Left ventricle myocardium inferior (tissue), 1 donor: ENCODE data around the gene CRNN. TPM values are rescaled to one million over a fixed set of nuclear protein-coding genes. Genes with fewer than 3 reads are reported as not detected.

ENCODE experiments used
- DNase-seq: peaks from one replicate; pipeline ENCODE4 v3.0.0-alpha.2; 2020
- H3K27ac ChIP-seq: fragments of 200-600 bp; replicated peaks from 2 replicates; pipeline ENCODE4 v1.8.0; 2021
- H3K27me3 ChIP-seq: fragments of 200-600 bp; 2 replicates; pipeline ENCODE4 v1.8.0; 2021; ENCODE audit warnings: low read depth
- H3K36me3 ChIP-seq: fragments of 200-600 bp; 2 replicates; pipeline ENCODE4 v1.8.0; 2021
- H3K4me1 ChIP-seq: fragments of 200-600 bp; 2 replicates; pipeline ENCODE4 v1.8.0; 2021
- H3K4me3 ChIP-seq: fragments of 200-600 bp; 2 replicates; pipeline ENCODE4 v1.8.0; 2021; ENCODE audit warnings: mild to moderate bottlenecking, moderate library complexity
- H3K9me3 ChIP-seq: fragments of 200-600 bp; replicated peaks from 2 replicates; pipeline ENCODE4 v1.8.0; 2021
- intact Hi-C: fragments of 100-400 bp; cut with micrococcal nuclease; formaldehyde crosslinking; loops from one replicate; pipeline ENCODE4 v1.11.0; 2022
- total RNA-seq: library from RNA; stranded (reverse); fragmentation: NEBNext Ultra II Directional; extraction: Animal tissue kit (Norgen Biotek cat#: 25700); gene quantifications from one replicate; pipeline ENCODE4 v1.2.1, GENCODE V29; 2021
- TF ChIP-seq, protein P1 (sequence below): fragments of 200-600 bp; IDR thresholded peaks from 2 replicates; pipeline ENCODE4 v1.8.0; 2021; ENCODE audit warnings: antibody characterized with exemption, mild to moderate bottlenecking, borderline replicate concordance
- donor health status: DM: no; HTN: yes; CAD: no; lungs with severe emphysema.

Gene CRNN
- total RNA-seq, 1 donor from 2014 or later, result not detected

DNA sequence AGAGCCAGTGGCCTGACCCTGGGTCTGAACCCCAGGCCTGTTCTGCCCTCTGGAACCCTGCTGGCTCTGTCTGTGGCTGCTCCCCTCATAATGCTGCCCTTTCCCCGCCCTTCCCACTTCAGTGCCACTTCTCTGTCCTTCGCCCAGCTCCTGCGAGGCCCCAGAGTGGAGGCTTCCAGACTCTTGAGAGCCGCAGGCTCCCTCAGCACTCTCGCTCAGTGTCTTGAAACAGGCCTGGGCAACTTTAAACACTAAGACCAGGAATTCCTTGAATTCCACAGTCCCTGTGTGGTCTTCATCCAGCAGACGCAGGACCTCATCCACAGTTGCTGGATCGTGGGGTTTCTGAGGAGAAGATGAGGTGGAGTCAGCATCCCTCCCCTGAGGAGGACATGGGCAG, 3.5 kb downstream of the CRNN start:
- TF ChIP-seq, protein P1, sequence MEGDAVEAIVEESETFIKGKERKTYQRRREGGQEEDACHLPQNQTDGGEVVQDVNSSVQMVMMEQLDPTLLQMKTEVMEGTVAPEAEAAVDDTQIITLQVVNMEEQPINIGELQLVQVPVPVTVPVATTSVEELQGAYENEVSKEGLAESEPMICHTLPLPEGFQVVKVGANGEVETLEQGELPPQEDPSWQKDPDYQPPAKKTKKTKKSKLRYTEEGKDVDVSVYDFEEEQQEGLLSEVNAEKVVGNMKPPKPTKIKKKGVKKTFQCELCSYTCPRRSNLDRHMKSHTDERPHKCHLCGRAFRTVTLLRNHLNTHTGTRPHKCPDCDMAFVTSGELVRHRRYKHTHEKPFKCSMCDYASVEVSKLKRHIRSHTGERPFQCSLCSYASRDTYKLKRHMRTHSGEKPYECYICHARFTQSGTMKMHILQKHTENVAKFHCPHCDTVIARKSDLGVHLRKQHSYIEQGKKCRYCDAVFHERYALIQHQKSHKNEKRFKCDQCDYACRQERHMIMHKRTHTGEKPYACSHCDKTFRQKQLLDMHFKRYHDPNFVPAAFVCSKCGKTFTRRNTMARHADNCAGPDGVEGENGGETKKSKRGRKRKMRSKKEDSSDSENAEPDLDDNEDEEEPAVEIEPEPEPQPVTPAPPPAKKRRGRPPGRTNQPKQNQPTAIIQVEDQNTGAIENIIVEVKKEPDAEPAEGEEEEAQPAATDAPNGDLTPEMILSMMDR, result no peak
- DNase-seq, result no peak

DNA sequence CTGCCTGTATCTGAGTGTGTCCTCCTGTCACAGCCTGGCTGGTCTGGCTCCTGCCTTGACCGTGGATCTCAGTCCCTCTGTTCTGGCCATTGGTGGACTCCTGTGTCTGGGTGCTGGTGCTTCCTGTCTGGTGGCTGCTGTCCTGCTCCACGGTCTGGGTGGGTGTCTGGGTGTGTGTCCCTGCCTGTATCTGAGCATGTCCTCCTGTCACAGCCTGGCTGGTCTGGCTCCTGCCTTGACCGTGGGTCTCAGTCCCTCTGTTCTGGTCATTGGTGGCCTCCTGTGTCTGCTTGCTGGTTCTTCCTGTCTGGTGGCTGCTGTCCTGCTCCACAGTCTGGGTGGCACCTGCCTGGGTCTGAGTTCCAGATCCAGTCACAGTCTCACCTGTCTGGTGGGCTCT, 4.0 kb downstream of the CRNN start:
- no peaks in the 10 kb centered on the region for H3K9me3 ChIP-seq
- intact Hi-C loops, result no loop called here

More for the DNA sequence above, 3.5 kb downstream of the CRNN start:
- H3K27me3 ChIP-seq, result peaks cover 40% of the 10 kb centered on the region
- no peaks in the 10 kb centered on the region for H3K4me1 ChIP-seq
- intact Hi-C loops, result no loop called here
- no peaks in the 10 kb centered on the region for H3K36me3 ChIP-seq
- H3K4me3 ChIP-seq, result no peak overlapping the region
- no peaks in the 10 kb centered on the region for H3K9me3 ChIP-seq
- H3K27ac ChIP-seq, result no peak overlapping the region

DNA sequence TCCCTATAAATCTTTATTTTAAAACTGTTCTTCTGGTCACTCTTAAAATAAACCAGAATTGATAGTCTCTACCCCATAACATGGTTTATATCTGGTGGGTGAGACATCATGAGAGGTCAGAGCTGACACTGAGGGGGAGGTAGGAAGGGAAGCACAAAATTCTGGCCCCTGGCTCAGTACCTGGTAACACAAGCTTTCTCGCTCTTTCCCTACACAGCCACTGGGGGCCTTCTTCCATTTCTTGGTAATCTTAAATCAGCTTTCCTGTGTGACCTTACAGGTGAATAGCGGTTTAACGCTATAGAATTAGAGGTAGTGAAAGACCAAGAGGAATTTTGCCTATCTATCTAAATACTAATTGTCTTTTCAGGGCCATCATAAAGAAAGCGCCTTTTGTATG, 5.4 kb downstream of the CRNN start:
- H3K4me3 ChIP-seq, result no peak overlapping the region
- H3K9me3 ChIP-seq, result no peaks in the 10 kb centered on the region
- intact Hi-C loops, result no loop called here
- H3K4me1 ChIP-seq, result no peaks in the 10 kb centered on the region
- H3K27me3 ChIP-seq, result peaks cover 35% of the 10 kb centered on the region
- no peaks in the 10 kb centered on the region for H3K36me3 ChIP-seq
- TF ChIP-seq, protein P1, result no peak
- H3K27ac ChIP-seq, result no peak overlapping the region
- no peak for DNase-seq

More for the DNA sequence above, 4.0 kb downstream of the CRNN start:
- DNase-seq, result no peak
- Histone ChIP-seq H3K4me3 (no peak overlapping the region), H3K36me3 (no peaks in the 10 kb centered on the region), H3K4me1 (no peaks in the 10 kb centered on the region), H3K27ac (no peak overlapping the region), H3K27me3 (peaks cover 38% of the 10 kb centered on the region)
- TF ChIP-seq, protein P1, result no peak

DNA sequence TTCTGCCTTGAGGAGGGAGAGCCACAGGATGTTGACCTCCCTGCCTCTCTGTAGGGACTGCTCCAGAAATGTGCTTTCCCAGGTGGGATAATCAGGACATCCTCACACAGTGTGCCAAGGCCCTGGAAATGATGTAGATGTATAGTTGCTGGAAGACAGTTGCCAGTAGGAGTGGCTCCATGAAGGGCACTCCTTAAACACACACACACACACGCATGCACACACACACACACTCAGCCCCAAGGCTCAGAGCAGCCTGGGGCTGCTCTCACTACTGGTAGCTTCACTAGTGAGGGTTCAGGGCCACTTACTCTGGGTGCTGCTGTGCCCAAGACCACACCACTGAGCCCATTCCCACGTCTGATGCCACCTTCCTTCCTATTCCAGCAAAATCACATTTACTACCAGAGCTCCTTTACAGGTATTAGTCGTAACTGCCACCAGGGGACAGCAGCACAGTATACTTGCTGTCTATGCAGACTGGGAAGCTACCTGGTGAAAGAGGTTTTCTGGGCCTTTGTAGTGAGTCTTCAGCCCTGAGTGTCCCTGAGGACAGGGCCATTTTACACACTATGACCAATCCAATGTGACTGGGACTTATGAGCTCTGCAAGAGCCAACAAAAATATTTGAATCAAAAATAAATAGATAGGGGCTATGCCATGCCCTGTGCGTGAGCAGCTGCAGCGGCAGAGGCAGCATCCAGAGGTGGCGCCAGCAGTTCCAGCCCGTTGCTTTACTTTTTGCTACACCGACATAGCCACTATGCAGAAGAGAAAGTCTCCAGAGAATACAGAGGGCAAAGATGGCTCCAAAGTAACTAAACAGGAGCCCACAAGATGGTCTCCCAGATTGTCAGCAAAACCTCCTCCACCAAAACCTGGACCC, 15.0 kb downstream of the CRNN start:
- Histone ChIP-seq H3K36me3 (no peaks in the 10 kb centered on the region), H3K27ac (no peak overlapping the region), H3K4me3 (no peak overlapping the region), H3K4me1 (no peaks in the 10 kb centered on the region), H3K9me3 (no peaks in the 10 kb centered on the region), H3K27me3 (peaks cover 21% of the 10 kb centered on the region)
- intact Hi-C loops, result no loop called here
- TF ChIP-seq, protein P1, result peak; percentile 39
- no peak for DNase-seq

DNA sequence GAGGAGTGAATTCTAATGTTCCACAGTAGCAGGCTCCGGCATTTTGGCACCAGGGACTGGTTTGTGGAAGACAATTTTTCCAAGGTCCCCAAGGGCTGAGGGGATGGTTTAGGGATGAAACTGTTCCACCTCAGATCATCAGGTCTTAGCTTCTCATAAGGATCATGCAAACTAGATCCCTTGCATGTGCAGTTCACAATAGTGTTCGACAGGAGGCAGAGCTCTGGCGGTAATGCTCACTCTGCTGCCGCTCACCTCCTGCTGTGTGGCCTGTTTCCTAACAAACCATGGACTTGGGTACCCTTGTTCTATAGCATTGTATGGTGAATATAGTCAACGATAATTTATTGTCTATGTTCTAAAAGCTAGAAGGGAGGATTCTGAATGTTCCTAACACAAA, 16.6 kb downstream of the CRNN start:
- peaks cover 27% of the 10 kb centered on the region for H3K27me3 ChIP-seq
- H3K4me3 ChIP-seq, result no peak overlapping the region
- TF ChIP-seq, protein P1, result no peak
- no peak for DNase-seq
- H3K4me1 ChIP-seq, result no peaks in the 10 kb centered on the region
- H3K27ac ChIP-seq, result no peak overlapping the region
- intact Hi-C loops, result no loop called here
- no peaks in the 10 kb centered on the region for H3K36me3 ChIP-seq
- H3K9me3 ChIP-seq, result no peaks in the 10 kb centered on the region
